HCEC 1CT (cell line): Measurements from ENCODE around the gene NBEAL2.
A peak's percentile ranks its signal among the peaks of the same experiment; 100 is the strongest.
"Not testable (repeated sequence)": the region's sequence is repeated elsewhere in the genome, so short reads cannot be mapped to it uniquely, and the experiment has no call there.

ENCODE experiments used
- DNase-seq: peaks from one replicate; pipeline ENCODE4 v3.0.0-alpha.2; 2017

Gene NBEAL2

DNA sequence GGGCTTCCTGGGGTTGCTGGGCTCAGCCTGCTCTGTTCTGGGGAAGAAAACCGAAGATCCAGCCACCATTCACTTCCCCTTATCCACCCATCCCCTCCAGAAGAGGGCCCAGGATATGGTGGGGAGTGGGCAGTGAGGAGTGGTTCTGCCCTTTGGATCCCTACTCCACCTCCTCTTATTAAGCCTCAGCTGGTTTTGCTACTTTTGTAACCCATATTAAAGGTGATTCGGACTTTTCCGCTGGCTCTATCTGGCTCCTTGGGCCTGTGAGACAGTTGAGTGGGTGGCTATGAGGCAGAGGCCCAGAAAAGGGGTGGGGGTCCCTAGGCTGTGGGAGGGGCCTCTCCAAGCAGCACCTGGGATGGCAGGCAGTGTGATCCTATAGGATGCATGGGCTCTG is 33.8 kb downstream of the NBEAL2 start:
- no peak for DNase-seq

DNA sequence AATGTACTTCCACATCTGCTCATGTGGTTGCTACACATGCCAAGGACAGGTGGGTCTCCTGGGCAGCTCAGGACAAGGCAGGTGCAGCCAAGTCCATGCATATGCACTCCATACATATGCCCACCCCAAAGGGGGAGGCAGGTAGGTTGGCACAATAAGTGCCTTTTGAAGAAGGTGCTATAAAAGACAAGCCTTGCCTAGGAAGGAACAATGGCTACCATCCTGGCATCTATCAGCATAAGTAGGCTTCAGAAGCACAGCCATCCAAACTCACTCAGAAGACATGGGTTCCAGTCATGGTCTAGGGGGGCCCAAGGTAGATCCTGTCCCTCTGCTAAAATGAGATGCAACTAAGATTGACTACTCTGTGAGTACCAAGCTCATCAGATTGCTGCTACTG is 34.6 kb downstream of the NBEAL2 start:
- no peak for DNase-seq

DNA sequence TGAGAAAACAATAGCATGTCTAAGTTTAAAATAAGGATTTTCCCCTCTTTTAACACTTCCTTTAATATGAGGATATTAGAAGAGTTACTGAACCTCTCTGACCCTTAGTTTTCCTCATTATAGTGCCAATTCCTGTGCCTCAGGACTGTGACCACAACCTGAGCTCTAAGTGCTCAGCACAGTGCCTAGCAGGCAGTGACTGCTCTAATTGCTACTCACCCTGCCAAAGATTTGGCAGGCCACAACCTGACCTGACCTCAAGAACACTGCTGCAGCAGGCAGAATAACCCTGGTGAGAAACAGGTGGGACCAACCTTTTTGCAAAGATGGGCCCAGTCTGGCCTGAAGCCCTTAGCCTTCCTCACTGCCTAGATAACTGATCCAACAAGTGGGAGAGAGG is 35.7 kb downstream of the NBEAL2 start:
- DNase-seq, result no peak

DNA sequence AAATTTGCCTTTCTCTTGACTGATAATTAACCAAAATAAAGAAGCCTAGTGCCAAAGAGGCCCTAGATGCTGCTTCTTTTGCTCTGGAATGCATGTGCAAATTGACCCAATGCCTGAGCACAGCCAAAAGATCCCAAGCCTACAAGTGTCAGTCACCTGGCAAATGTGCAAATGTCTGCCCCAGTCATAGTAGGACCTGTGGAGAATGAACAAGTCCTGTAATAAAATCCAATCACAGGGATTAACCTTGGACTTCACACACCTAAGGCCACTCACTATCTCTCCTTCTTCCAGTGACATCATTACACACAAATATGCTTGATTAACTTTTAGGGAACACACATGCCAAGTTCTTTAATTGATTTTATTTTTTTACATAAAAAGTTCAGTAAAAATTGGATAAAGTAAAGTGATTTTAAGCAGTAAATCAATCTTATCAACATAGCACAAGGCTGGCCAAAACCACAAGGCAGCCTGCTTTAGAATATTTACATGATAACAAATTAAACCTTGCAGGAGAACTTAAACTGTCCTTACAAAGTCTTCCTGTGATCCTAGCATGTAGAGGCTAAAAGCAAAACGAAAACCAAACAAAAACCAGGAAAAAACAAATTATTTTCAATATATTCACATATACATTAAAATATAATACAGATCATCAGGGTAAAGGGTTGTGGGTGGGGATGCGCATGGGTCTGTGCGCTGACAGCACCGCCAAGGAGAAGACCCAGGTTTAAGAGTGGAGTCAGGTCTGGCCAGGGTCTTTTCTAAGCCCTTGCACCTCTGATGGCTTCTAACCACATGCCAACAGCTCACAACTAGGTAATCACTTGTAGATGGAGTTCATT is 36.8 kb downstream of the NBEAL2 start:
- no peak for DNase-seq

- peak; percentile 70 for DNase-seq
These were observed 37.5 kb downstream of the NBEAL2 start for GRCh38 chr3:47016934-47017435.

- no peak for DNase-seq
These were observed 38.2 kb downstream of the NBEAL2 start for GRCh38 chr3:47017504-47018268.

DNA sequence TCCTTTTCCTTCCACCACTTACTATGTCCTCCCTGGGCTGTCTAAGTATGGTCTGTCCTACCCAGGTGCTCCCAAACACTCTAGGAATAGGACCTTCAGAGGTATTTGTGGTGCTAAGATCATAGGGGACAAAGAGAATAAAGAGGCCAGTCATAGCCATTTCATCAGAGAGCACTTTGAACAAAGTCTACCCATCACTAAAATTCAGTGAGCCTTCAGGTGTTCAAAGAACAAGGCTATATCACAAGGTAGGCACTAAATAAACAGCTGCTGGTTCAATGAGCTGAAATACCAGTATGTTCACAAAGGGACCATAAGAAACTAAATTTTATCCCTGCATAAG is 38.8 kb downstream of the NBEAL2 start:
- DNase-seq, result no peak

DNA sequence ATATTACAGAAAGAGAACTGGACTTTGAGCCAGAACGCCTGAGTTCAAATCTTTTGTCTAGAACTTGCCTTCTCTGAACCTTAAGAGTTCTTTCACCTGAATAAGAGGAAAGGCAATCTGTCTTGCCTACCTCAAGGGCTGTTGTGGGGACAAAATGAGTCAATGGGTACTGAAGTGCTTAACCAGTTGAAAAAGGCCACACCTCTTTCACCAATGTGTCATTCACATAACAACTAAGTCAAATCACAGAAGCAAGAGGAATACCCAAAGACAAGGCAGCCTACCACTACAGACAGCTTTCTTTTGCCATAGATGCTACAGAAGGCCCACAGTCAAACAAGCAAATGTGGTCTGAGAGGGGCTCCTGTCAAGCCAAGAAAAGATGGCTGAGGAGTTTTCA is 39.7 kb downstream of the NBEAL2 start:
- no peak for DNase-seq

DNA sequence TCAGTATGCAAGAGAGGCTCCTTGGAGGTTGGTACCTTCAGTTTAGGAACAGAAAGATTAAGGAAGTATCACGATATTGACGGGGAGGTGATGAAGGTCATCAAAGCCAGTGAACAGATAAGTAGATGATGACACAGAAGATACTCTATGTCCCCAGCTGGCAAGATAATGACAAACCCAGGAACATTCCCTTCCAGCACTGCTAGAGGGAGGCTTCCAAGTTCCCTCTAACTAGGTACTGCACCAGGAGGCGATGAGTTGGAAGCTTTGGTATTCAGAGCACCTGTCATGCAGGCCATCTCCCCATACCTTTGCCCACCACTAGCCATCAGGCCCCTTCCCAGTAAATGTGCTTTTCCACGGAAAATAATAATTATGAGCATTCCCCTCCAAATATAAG is 40.8 kb downstream of the NBEAL2 start:
- no peak for DNase-seq

DNA sequence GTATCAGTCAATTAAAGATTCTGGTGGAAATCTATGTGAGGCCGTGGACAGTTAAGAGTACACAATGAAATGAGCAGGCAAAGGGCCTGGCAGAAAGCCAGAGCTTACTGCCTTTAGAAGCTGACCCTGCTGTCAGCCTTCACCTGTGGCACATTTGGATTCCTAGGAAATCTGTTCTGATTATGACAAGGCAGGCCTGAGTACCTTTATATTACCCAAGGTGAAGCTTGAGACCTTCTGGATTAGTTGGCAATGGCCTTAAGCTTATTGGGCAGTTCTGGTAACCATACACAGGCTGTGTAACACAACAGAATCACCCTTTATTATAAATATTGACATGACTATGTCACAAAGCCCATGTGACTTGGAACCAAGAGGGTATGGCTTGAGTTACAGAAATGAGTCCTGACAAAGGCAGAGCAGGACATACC is 43.2 kb downstream of the NBEAL2 start:
- no peak for DNase-seq

- no peak for DNase-seq
These were observed 45.5 kb downstream of the NBEAL2 start for GRCh38 chr3:47024932-47025331.

GRCh38 chr3:47026432-47026831 is 47.0 kb downstream of the NBEAL2 start:
- DNase-seq, result not testable (repeated sequence)

- DNase-seq, result no peak
These were observed 48.7 kb downstream of the NBEAL2 start for GRCh38 chr3:47028146-47028545.

DNA sequence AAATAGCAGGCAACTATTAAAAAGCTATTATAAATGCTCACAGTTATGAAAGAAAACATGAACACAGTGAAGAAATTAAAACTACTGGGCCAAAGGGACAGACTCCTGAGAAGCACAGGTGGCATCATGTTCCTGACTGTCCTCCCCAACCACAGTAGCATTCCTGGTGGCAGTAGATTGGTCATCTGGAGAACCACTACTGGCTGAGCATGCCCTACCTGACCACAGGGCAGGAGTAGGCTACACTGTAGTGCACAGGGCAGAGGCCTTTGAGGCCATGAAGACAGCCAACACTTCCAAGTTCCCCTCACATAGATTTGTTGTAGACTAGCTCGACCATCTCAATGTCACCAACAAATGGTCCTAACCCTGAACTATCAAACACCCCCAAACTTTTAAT is 49.2 kb downstream of the NBEAL2 start:
- DNase-seq, result no peak

DNA sequence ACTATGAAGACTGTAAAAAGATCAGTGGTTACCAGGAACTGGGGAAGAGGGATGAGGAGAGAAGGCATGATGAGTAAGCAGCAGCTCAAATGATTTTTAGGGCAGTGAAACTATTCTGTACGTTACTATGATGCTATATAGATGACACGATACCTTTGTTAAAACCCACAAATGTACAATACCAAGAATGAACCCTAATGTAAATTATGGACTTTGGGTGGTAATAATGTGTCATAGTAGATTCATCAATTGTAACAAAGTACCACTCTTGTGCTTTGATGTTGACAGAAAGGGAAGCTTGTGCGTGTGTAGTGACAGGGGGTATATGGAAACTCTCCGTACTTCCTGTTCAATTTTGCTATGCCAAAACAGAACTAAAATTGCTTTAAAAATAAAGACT is 51.6 kb downstream of the NBEAL2 start:
- DNase-seq, result not testable (repeated sequence)

- DNase-seq, result no peak
These were observed 55.5 kb downstream of the NBEAL2 start for GRCh38 chr3:47034868-47035489.

DNA sequence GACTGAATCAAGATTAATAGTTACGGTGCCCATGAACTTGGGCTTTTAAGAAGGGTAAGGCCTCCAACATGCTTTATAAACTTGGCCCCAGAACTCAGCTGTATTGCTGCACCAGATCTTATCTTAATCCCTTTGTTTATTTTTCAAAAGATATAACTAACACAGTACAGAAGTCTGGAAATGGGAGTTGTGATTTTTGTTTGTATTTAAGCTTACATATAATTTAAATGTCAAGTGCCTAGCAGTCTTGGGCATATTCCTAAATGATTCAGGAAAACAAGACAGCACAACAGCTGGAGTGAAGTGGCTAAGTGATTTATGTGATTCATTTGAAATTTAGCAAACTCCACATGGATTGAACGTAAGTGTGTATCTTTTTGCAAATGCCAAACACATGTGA is 56.2 kb downstream of the NBEAL2 start:
- DNase-seq, result peak; percentile 56

DNA sequence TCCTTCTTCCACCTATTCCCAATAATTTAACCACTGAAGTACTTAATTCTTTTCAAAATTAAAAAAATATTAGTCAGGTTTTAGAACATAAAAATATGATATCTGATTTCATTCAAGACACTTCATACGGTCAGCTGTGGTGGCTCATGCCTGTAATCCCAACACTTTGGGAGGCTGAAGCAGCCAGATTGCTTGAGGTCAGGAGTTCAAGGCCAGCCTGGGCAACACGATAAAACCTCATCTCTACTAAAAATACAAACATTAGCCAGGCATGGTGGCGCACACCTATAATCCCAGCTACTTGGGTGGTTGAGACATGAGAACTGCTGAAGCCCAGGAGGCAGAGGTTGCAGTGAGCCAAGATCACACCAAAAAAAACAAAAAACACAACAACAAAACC is 56.7 kb downstream of the NBEAL2 start:
- no peak for DNase-seq

DNA sequence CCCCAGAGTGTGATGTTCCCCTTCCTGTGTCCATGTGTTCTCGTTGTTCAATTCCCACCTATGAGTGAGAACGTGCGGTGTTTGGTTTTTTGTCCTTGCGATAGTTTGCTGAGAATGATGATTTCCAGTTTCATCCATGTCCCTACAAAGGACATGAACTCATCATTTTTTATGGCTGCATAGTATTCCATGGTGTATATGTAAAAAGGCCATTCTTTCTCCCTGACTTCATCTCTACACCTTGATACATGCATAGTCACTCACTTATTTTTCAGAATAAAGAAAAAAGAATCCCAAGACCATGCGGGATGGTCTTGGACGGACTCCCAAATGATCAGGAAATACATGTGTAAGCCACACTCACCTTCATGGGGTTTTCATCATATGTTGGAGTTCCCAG is 57.8 kb downstream of the NBEAL2 start:
- not testable (repeated sequence) for DNase-seq

DNA sequence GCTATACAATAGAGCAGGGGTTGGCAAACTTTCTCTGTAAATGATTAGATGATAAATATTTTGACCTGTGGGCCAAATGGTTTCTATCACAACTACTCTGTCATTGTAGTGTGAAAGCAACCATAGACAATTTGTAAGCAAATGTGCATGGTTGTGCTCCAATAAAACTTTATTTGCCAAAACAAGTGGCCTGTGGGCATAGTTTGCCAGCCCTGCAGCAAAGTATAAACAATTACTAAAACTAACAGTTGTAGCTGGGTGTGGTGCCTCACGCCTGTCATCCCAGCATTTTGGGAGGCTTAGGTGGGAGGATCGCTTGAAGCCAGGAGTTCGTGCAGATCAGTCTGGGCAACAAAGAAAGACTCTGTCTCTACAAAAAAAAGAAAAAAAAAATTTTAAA is 61.6 kb downstream of the NBEAL2 start:
- no peak for DNase-seq

- no peak for DNase-seq
These were observed 62.8 kb downstream of the NBEAL2 start for GRCh38 chr3:47042231-47042791.

DNA sequence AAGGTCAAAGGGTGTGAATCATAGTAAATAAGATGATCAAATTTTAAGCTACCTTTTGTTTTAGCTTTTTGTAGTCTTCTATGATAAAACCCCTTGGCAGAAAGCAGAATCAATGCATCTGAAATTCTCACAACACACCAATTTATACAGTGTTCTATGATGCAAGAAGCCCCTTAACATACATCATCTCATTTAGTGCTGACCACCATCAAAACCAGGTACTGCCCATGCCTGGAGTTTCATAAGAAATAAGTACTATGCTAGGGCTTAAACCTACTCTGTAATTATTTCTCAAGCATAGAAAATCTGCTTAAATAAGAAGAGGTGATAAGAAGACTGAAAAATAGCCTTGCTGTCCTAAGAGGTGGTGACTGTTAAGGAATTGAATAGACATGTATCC is 67.6 kb downstream of the NBEAL2 start:
- no peak for DNase-seq

DNA sequence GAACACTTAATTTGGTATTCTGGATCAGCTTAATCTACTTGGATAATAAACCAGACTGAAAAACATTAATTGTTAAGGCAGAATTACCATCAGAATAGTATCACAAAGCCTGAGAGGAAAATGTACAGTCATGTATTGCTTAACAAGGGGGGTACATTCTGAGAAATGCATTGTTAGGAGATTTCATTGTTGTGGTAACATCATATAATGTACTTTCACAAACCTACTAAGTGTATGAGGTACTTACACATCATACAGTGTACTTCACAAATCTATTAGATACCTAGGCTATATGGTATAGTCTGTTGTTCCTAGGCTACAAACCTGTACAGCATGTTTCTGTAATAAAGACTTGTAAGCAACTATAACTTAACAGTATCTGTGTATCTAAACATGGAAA is 68.2 kb downstream of the NBEAL2 start:
- no peak for DNase-seq
